GM04504 (cell line): ENCODE data around the gene DAGLA.

Experiments
- DNase-seq: peaks from one replicate; pipeline ENCODE4 v3.0.0-alpha.2; 2012; ENCODE audit warnings: low read depth

DAGLA gene

GRCh38 chr11:61765550-61766253 lies 85.5 kb downstream of the DAGLA start:
- no peak for DNase-seq

DNA sequence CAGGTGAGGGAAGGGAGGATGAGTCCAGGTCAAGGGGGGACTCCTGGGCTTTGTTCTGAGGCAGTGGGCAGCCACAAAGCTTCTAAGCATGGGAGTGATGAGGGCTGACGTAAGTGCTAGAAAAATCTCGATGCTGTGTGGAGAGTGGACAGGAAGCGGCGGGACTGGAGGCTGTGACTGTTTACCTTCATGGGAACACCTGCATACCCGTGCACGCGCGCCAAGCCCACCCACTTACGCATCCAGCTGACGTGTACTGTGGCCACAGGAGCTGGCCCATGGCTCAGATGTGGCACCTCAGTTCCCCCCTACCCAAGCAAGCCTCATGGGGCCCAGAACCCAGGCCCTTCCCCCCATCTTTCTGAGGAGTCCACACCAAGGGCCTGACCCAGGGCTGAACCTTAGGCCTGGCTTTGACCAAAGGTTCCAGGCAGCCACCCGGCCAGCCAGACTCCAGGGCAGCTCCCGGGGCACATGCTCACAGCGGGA lies 86.2 kb downstream of the DAGLA start:
- no peak for DNase-seq

- no peak for DNase-seq
Observed at GRCh38 chr11:61768376-61769076, 88.3 kb downstream of the DAGLA start.

DNA sequence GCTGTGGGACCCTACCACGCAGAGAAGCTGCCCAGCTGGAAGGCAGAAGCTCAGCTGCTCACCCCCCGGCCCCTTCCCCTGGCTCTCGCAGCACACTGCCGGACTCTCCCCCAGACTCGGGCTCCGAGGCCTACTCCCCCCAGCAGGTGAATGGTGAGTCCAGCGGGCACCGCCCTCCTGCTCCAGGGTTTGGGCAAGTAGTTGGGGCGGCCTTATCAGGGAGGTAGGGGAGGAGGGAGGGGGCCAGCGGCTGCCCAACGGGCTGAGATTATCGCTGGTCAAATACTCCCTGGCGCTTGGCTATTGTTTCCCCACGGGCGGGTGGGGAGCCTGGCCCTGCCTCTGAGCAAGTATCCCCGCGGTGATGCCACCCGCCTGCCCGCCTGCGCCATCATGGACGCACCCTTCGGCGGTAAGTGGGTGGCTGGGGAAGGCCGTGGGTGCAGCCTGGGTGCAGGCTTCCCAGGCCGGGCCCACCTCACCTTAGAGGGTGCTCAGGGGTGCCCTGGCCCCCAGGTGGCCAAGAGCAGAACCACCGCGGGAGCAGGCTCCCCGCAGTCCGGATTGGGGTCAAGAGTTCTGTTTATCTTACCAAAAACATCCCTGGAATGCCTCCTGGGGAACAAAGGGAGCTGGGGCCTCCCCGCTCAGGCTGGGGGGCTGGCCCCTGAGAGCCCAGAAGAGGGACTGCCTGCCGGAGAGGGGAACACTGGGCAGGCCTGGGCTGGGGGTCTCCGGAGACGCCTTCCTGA lies 89.2 kb downstream of the DAGLA start:
- DNase-seq = no peak

GRCh38 chr11:61769946-61770683 lies 89.9 kb downstream of the DAGLA start:
- no peak for DNase-seq

- no peak for DNase-seq
Observed at GRCh38 chr11:61771195-61771894, 91.2 kb downstream of the DAGLA start.

DNA sequence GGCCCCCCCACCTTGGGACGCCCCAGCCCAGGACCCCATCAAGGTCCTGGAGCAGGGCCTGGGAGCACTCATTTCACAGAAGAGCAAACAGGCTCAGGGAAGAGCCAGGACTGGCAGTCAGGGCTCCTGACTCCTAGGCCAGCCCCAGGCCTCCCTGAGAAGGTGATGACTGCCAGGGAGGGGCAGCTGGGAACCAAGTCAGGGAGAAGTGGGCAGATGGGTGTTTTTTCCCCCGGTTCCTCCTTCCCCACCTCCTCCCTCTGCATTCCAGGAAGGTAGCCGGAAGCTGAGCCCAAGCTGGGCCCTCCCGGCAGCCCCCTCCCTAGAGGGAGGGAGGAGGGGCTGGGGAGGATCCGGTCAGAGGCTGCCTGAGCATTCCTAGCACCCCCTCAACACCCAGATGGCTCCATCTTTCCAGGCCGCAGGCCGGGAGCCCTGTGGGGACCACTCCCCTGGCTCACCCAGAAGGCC lies 91.8 kb downstream of the DAGLA start:
- DNase-seq = no peak

- DNase-seq = no peak
Observed at GRCh38 chr11:61773356-61773755, 93.2 kb downstream of the DAGLA start.

DNA sequence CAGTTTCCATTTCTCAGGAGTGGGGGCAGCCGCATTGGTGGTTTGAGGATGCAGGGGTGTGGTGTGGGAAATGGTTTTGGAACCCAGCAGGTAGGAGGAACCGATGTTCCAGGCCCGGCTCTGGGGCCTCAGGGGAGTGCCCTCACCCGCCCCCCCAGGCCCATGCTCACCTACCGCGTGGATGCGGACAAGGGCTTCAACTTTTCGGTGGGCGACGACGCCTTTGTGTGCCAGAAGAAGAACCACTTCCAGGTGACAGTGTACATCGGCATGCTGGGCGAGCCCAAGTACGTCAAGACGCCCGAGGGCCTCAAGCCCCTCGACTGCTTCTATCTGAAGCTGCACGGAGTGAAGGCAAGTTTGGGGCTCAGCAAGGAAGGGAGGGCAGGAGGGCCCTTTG lies 93.6 kb downstream of the DAGLA start:
- DNase-seq = no peak

DNA sequence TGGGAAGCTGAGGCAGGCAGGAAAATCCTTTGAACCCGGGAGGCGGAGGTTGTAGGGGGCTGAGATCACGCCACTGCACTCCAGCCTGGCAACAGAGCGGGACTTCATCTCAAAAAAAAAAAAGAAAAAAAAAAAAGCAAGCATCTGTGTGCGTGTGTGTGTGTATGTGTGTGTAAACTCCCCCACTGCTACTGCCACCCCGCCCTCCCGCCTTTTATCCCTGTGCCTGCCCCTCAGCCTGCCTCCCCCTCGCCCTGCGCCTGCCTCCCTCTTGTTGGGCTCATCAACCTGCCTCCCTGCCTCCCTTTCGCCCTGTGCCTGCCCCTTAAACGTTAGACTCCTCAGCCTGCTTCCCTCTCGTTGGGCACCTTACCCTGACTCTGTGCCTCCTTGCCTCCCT lies 94.2 kb downstream of the DAGLA start:
- DNase-seq = no peak

DNA sequence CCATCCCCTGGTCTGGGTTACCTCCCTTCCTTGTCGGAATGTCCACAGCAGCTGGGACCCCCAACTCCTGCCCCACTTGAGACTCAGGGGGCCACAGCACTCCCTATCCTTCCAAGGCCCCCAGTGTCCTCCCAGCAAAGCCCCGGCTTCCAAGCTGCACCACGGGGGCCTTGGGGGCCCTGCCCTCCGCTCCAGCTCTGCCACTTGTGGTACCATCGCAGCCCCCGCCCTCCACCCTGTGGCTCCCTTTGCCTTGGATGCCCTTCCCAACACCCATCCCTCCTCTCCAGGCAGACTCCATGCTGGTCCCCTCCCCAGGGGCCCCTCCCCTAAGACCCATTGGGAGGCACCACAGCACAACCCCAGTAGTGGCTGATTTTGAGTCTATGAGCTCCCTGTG lies 94.9 kb downstream of the DAGLA start:
- no peak for DNase-seq

- DNase-seq = no peak
Observed at GRCh38 chr11:61775606-61776554, 95.7 kb downstream of the DAGLA start.

- no peak for DNase-seq
Observed at GRCh38 chr11:61776561-61777075, 96.4 kb downstream of the DAGLA start.

DNA sequence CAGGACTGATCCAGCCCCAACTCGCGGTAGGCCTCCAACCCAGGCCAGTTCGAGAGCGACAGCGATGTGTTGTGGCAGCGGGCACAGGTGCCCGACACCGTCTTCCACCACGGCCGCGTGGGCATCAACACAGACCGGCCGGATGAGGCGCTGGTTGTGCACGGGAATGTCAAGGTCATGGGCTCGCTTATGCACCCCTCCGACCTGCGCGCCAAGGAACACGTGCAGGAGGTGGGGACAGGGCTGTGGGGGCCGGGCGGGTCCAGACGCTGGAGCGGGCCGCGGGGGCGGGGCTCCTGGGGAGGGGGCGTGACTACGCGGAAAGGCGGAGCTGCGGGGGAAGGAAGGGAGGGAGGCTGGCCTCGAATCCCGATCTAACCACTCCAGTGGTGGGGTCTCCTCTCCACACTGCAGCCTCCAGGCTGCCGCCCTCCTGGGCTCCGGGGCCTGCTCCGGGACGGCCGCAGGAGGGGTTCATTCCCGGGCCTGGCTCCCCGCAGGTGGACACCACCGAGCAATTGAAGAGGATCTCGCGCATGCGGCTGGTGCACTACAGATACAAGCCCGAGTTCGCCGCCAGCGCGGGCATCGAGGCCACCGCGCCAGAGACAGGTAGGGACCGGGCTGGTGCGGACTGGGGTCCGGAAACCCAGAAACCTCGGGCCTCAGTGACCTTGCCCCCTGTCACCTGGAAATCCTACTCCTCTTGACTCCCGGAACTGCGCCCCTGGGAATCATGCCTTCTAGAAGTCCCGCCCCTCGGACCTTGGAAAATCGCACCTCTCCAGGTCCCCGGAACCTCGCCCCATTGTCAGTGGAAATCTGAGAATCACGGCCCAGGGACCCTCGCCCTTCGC lies 97.3 kb downstream of the DAGLA start:
- DNase-seq = no peak

DNA sequence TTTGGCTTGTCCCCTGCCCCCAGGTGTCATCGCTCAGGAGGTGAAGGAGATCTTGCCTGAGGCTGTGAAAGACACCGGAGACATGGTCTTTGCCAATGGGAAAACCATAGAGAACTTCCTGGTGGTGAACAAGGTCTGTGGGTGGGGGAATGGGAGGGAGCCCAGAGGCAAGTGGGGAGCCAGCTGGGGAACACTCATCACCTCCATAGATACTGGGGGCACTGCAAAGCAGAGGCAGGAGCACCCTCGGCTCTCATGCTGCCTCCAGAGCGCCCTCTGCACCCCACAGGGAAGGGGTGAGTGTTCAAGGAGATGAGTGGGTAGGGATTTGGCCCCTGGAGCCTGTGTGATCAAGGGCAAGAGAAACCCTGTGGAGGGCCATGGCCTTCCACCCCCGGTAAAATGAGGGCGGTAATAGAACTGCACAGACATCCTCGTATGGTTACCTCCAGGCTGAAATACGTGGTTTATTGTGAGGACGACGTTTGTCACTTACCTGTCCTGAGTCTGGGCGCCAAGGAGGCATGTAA lies 98.2 kb downstream of the DAGLA start:
- no peak for DNase-seq

DNA sequence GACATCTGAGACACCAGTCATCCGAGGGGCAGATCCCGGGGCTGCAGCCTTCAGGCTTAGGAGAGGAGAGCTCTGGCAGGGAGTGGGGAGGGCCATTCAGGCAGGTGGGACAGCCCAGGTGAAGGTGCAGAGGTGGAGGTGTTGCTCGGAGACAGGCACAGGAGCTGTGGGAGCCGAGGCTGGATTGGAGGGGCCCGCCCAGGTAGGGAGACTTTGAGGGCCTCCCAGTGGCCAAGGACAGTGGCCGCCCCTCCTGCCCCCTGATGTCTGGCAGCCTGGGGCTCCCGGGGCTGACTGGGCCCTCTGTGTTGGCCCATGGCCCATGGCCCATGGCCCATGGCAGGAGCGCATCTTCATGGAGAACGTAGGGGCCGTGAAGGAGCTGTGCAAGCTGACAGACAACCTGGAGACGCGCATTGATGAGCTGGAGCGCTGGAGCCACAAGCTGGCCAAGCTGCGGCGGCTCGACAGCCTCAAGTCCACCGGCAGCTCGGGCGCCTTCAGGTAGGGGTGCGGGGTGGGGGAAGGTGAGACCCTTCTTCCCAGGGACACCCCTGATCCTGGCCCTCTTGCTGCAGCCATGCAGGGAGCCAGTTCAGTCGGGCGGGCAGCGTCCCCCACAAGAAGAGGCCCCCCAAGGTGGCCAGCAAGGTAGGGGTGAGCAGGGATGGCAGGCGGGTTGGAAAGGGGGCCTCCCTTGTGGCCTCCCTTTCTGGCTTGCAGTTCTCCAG lies 98.9 kb downstream of the DAGLA start:
- no peak for DNase-seq

DNA sequence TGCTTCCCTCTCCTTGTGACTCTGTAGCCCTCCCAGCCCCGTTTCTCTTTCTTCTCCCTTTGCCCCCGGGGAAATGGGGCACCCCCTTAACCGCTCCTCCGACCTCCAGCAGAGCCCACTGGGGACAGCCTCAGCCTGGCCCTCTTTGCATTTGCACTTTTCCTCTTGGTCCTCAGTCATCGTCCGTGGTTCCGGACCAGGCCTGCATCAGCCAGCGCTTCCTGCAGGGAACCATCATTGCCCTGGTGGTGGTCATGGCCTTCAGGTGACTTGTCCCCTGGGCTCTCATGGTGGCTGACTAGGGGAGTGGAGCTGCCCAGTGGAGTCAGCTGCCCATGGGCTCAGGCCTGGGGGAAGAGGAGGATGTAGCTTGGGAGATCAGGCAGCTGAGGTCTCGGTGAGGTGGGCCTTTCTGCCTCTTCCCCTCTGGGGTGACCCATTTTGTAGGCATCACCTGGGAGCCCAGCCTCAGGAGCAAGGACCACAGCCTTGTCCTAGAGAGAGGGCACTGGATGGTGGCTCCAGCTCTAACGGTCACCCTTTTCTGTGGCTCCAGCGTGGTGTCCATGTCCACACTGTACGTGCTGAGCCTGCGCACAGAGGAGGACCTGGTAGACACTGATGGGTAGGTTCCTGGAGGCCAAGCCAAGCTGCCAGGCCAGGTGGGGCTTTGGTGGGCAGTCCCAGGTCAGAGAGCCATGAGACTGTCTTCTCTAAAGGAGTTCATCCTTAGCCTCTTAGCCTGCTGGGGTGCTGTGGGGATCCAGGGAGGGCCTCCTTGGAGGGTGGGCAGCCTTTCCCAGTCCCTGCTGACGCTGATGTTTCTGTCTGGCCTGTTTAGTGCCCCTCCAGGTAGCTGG lies 99.7 kb downstream of the DAGLA start:
- no peak for DNase-seq
